Left renal cortex interstitium (tissue), 4 donors: ENCODE data around the gene FOLR2. TPM values are rescaled to one million over a fixed set of nuclear protein-coding genes. Genes with fewer than 3 reads are reported as not detected.

Experiments used
- DNase-seq, 4 donors: peaks; one replicate each; pipeline ENCODE4 v3.0.0-alpha.2; 2013; ENCODE audit warnings: low read depth in 4 of 4, low spot score in 2 of 4, missing footprints in 1 of 4
- polyA plus RNA-seq, 4 donors: library from polyadenylated mRNA; unstranded; fragments of 120-200 nt; gene quantifications; one replicate each; pipeline ENCODE4 v1.2.1, GENCODE V29; 2013; ENCODE audit not compliant: insufficient read length in 4 of 4

Gene FOLR2
- polyA plus RNA-seq, 4 donors: 8.3 to 13.0 (median 11.0) TPM

GRCh38 chr11:72229336-72229924 is 12.8 kb downstream of the FOLR2 start:
- DNase-seq: no peak

GRCh38 chr11:72229925-72230763 is 13.6 kb downstream of the FOLR2 start:
- no peak for DNase-seq

GRCh38 chr11:72230764-72231365 is 14.3 kb downstream of the FOLR2 start:
- DNase-seq: no peak

- no peak for DNase-seq
Observed at GRCh38 chr11:72231396-72232259, 15.0 kb downstream of the FOLR2 start.

- no peak for DNase-seq
Observed at GRCh38 chr11:72232260-72233055, 15.9 kb downstream of the FOLR2 start.

- DNase-seq: no peak
Observed at GRCh38 chr11:72233056-72233772, 16.6 kb downstream of the FOLR2 start.

- DNase-seq: no peak
Observed at GRCh38 chr11:72233773-72234513, 17.3 kb downstream of the FOLR2 start.

GRCh38 chr11:72234514-72234830 is 17.9 kb downstream of the FOLR2 start:
- DNase-seq: no peak

- DNase-seq: no peak
Observed at GRCh38 chr11:72234920-72235319, 18.3 kb downstream of the FOLR2 start.

GRCh38 chr11:72235351-72236057 is 18.9 kb downstream of the FOLR2 start:
- DNase-seq: no peak

- DNase-seq: no peak
Observed at GRCh38 chr11:72236083-72236697, 19.6 kb downstream of the FOLR2 start.

GRCh38 chr11:72236774-72237111 is 20.1 kb downstream of the FOLR2 start:
- no peak for DNase-seq

GRCh38 chr11:72237112-72237931 is 20.7 kb downstream of the FOLR2 start:
- no peak for DNase-seq

GRCh38 chr11:72238040-72238450 is 21.5 kb downstream of the FOLR2 start:
- no peak for DNase-seq

GRCh38 chr11:72238492-72239312 is 22.1 kb downstream of the FOLR2 start:
- no peak for DNase-seq

GRCh38 chr11:72239313-72239848 is 22.8 kb downstream of the FOLR2 start:
- DNase-seq: no peak
